ENCODE measurements around the gene SLC30A4. TPM values are rescaled to one million over a fixed set of nuclear protein-coding genes. Genes with fewer than 3 reads are reported as not detected.

SLC30A4 gene
- 1 to 10 TPM; 1.5 to 2.0 TPM for total RNA-seq

DNA sequence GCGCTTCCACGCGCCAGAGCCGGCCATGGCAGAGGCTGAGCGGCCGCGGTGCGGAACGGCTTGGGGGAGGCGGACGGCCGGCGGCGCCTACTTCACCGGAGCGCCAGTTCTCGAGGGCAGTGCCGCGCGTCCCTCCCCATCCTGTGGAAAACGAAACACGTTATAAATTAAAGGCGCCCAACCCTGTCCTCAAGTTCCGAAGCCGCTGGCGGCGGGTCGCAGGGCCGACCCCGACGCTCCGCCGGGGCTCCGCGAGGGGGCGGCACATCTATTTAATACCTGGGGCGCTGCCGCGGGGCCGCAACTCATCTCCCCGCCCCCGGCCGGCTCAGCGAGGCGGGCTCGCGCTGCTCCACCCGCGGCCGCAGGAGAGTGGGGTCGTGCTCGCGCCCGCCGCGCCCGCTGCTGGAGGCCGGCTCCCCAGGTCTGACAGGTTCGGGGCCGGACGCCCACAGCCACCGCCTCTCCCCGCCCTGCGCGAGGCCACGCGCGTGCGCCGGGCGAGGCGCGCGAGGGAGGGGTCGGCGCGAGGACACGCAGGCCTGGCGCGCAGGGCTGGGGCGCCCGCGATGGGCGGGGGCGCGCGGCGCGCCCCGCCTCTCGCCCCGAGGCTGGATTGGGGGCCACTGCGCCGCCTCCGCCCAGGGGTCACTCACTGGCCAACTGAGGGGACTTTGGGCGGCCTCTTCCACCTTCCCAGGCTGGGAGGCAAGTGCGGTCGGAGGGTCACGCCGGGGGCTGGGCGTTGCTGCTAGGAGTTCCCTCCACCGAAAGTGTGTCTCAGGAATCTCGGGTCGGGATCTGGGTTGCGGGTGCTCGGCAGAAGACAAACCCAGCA, at the start of gene SLC30A4:
Gene SLC30A4 (minus strand): TSS at position 428 of the 838 bp plus-strand sequence. CDS start 401 bp downstream, at position 27.
- peak within 1 kb of the TSS; percentile 14 for H3K27ac Mint-ChIP-seq
- intact Hi-C loops (cut with micrococcal nuclease), result loop anchor here (2.0 to 5.0 kb wide), 5 partner anchors 64 to 120 kb away; partner anchors contain the start of genes BLOC1S6 and SQOR
- no peaks in the 10 kb centered on the region for H3K27me3 Mint-ChIP-seq
- ChIA-PET POLR2A (no interaction called here), CTCF (interaction anchor here (1.0 to 1.9 kb wide), 2 partner anchors 64 to 65 kb away, joined by 4 to 6 read pairs; partner anchors contain the start of gene BLOC1S6)
- H3K4me1 Mint-ChIP-seq (ENCODE audit: low read depth), result peaks cover 21% of the 10 kb centered on the region
- no peaks in the 10 kb centered on the region for H3K9me3 Mint-ChIP-seq
- peak within 1 kb of the TSS; percentile 82 for H3K4me3 Mint-ChIP-seq
- peak; percentile 66 for DNase-seq
- H3K36me3 Mint-ChIP-seq, result peaks cover 2% of the 10 kb centered on the region

DNA sequence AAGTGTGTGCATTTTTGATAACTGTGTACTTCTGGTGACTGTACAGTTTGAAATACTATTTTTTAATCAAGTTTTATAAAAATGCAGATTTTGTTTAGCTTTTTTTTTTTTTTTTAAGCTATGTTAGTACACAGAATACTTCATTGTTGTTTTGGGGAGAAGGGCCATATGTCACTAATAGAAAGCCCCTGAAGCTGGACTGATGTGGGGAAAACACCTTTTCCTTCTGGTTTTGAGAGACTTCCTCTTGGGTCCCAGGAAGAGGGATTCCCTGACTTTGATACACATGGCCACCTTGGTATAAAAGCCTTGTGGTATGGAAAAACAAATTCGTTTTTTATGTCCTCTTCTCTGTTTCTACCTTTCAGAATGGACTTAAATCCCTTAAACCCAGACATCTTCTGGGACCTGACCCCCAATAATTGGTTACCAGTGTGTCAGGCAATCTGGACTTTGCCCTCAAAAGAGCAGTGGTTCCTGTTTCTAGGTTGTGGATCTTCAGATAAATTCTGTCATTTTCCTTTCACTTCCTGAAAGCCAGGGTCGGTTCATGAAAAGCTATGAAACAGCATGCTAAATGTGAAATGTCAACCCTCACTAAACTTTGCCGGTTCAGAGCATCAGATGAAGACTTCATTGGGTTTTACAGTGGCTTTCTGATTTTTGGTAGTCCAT, 33.5 kb upstream of the SLC30A4 start:
- Mint-ChIP-seq H3K4me1 (ENCODE audit: low read depth) (no peaks in the 10 kb centered on the region), H3K36me3 (no peaks in the 10 kb centered on the region), H3K27ac (no peak overlapping the region), H3K9me3 (no peaks in the 10 kb centered on the region), H3K4me3 (no peak overlapping the region), H3K27me3 (peaks cover 18% of the 10 kb centered on the region)
- POLR2A ChIA-PET, result no interaction called here
- intact Hi-C loops (cut with micrococcal nuclease), result no loop called here
- no peak for DNase-seq
- CTCF ChIA-PET, result no interaction called here

DNA sequence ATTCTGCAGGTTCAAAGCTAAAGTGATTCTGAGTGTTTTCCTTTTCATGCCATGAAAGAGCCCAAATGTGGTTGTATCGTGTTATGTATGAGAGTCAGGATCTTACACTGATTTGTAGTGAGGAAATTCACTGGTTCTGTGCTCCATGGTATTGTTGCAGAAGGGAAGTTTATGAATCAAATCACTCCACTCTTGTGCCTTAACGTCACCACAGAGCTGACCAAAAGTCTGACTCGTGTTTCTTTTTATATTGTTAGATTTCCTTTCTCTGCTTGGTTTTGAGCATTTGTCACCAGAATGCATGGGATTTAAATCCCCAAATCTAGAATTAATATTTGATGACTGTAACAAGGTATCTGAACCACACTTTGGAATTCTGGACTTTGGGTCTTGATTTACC, 29.1 kb upstream of the SLC30A4 start:
- no peaks in the 10 kb centered on the region for H3K4me1 Mint-ChIP-seq (ENCODE audit: low read depth)
- no peaks in the 10 kb centered on the region for H3K9me3 Mint-ChIP-seq
- H3K27ac Mint-ChIP-seq, result no peak overlapping the region
- ChIA-PET CTCF (no interaction called here), POLR2A (no interaction called here)
- no peak for DNase-seq
- no peaks in the 10 kb centered on the region for H3K36me3 Mint-ChIP-seq
- peaks cover 9% of the 10 kb centered on the region for H3K27me3 Mint-ChIP-seq
- intact Hi-C loops (cut with micrococcal nuclease), result no loop called here
- H3K4me3 Mint-ChIP-seq, result no peak overlapping the region

DNA sequence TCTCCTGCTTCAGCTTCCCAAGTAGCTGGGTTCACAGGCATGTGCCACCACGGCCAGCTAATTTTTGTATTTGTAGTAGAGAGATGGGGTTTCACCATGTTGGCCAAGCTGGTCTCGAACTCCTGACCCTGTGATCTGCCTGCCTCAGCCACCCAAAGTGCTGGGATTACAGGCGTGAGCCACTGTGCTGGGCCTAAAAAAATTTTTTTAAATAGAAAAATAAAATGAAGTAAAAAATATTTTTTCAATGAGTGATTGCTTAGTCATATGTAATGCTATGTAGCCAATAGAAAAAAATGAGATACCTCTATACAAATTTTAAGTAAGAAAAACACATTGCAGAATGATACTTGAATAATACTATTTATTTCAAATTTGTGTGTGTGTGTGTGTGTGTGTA, 27.9 kb upstream of the SLC30A4 start:
- H3K27ac Mint-ChIP-seq, result no peak overlapping the region
- no peak for DNase-seq
- no peaks in the 10 kb centered on the region for H3K36me3 Mint-ChIP-seq
- H3K27me3 Mint-ChIP-seq, result peaks cover 6% of the 10 kb centered on the region
- intact Hi-C loops (cut with micrococcal nuclease), result no loop called here
- H3K9me3 Mint-ChIP-seq, result no peaks in the 10 kb centered on the region
- H3K4me1 Mint-ChIP-seq (ENCODE audit: low read depth), result no peaks in the 10 kb centered on the region
- no peak overlapping the region for H3K4me3 Mint-ChIP-seq
- ChIA-PET CTCF (no interaction called here), POLR2A (no interaction called here)

DNA sequence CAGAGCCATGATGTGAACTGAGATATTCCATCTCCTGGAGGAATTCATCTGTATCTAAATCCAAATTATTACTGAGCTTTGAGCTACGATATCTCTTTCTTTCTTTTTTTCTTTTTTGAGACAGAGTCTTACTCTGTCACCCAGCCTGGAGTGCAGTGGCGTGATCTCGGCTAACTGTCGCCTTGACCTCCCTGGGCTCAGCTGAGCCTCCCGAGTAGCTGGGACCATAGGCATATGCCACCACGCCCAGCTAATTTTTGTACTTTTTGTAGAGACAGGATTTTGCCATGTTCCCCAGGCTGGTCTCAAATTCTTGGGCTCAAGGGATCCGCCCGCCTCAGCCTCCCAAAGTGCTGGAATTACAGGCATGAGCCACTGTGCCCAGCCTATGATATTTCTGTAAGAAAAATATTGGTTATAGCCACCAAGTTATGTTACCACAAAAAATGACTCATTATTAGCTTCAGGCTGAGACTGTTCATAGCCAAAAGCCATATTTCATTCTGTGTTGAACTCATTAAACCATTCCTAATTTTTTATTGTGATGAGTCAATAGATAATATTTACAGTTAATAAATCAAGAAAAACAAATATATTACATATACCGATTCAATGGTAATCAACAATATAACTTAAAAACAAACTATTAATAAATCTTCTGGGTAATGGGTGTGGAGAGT, 27.1 kb upstream of the SLC30A4 start:
- POLR2A ChIA-PET, result no interaction called here
- DNase-seq, result no peak
- Mint-ChIP-seq H3K4me1 (ENCODE audit: low read depth) (no peaks in the 10 kb centered on the region), H3K36me3 (no peaks in the 10 kb centered on the region), H3K9me3 (no peaks in the 10 kb centered on the region), H3K27ac (no peak overlapping the region), H3K27me3 (peaks cover 6% of the 10 kb centered on the region), H3K4me3 (no peak overlapping the region)
- intact Hi-C loops (cut with micrococcal nuclease), result no loop called here
- CTCF ChIA-PET, result no interaction called here

DNA sequence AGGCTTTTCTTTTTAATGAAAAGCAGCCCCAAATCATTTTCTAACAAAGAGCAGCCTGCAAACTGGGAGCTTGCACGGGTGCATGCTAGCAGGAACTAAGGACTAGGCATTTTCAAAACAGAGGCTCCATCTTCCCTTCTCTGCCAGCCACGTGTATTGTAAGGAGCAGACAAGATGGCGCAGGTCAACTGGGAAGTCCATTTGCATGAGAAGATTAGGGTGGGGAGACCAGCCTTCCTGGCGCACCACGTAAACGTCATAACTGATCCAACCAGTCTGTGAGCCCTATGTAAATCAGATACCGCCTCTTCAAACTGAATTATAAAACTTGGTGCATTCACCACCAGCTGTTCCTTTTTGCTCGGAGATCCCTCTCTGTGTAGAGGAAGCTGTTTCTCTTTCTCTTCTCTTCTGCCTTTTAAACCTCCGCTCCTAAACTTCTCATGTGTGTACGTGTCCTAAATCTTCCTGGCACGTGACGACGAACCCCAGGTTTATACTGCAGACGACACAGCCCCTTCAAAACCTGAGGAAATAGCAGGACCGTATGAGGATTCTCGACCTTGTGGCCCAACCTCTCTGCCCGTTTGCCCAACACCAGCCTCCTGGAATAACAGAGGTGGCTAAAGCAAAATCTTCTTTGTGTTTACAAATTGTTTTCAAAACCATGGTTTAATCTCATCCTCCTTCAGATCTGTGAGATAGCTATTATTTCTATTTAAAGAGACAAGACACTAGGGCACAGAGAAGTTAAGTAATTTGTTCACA, 26.4 kb upstream of the SLC30A4 start:
- H3K27ac Mint-ChIP-seq, result no peak overlapping the region
- no peak overlapping the region for H3K4me3 Mint-ChIP-seq
- POLR2A ChIA-PET, result no interaction called here
- H3K27me3 Mint-ChIP-seq, result no peaks in the 10 kb centered on the region
- no peaks in the 10 kb centered on the region for H3K36me3 Mint-ChIP-seq
- intact Hi-C loops (cut with micrococcal nuclease), result no loop called here
- no peak for DNase-seq
- H3K4me1 Mint-ChIP-seq (ENCODE audit: low read depth), result no peaks in the 10 kb centered on the region
- H3K9me3 Mint-ChIP-seq, result no peaks in the 10 kb centered on the region
- CTCF ChIA-PET, result no interaction called here

DNA sequence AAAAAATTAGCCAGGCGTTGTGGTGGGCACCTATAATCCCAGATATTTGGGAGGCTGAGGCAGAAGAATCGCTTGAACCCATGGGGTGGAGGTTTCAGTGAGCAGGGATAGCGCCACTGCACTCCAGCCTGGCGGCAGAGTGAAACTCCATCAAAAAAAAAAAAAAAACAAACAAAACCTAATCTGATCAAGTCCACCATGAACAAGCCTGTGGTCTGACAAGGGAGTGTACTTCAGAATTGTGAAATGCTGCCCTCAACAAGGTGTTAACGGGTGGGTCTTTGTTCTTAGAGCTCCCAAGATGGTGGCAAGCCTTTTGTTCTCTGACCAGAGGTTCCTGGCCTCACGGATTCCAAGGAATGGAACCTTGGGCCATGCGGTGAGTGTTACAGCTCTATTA, 24.2 kb upstream of the SLC30A4 start:
- no peak for DNase-seq
- Mint-ChIP-seq H3K4me3 (no peak overlapping the region), H3K36me3 (no peaks in the 10 kb centered on the region), H3K9me3 (no peaks in the 10 kb centered on the region), H3K4me1 (ENCODE audit: low read depth) (no peaks in the 10 kb centered on the region), H3K27me3 (no peaks in the 10 kb centered on the region), H3K27ac (no peak overlapping the region)
- intact Hi-C loops (cut with micrococcal nuclease), result no loop called here
- ChIA-PET POLR2A (no interaction called here), CTCF (no interaction called here)

DNA sequence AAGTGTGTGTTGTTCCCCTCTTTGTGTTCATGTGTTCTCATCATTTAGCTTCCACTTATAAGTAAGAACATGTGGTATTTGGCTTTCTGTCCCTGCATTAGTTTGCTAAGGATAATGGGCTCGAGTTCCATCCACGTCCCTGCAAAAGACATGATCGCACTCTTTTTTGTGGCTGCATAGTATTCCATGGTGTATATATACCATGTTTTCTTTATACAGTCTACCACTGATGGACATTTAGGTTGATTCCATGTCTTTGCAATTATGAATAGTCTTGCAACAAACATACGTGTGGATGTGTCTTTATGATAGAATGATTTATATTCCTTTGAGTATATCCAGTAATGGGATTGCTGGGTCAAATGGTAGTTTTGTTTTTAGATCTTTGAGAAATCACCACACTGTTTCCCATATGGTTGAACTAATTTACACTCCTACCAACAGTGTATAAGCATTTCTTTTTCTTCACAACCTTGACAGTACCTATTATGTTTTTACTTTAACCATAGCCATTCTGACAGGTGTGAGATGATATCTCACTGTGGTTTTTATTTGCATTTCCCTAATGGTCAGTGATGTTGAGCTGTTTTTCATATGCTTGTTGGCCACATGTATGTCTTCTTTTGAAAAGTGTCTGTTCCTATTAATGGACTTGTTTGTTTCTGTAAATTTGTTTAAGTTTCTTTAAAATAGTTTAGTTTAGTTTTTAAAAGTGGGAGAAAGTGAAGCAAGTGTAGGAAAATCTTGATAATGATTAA, 21.9 kb upstream of the SLC30A4 start:
- no peak for DNase-seq
- Mint-ChIP-seq H3K27ac (no peak overlapping the region), H3K4me1 (ENCODE audit: low read depth) (no peaks in the 10 kb centered on the region), H3K27me3 (no peaks in the 10 kb centered on the region), H3K36me3 (no peaks in the 10 kb centered on the region), H3K9me3 (no peaks in the 10 kb centered on the region), H3K4me3 (no peak overlapping the region)
- CTCF ChIA-PET, result no interaction called here
- POLR2A ChIA-PET, result no interaction called here
- intact Hi-C loops (cut with micrococcal nuclease), result no loop called here

- Mint-ChIP-seq H3K4me1 (ENCODE audit: low read depth) (no peaks in the 10 kb centered on the region), H3K9me3 (no peaks in the 10 kb centered on the region), H3K4me3 (no peak overlapping the region), H3K36me3 (no peaks in the 10 kb centered on the region), H3K27ac (no peak overlapping the region), H3K27me3 (no peaks in the 10 kb centered on the region)
- POLR2A ChIA-PET, result no interaction called here
- CTCF ChIA-PET, result no interaction called here
- no peak for DNase-seq
- intact Hi-C loops (cut with micrococcal nuclease), result no loop called here
These were observed 20.5 kb upstream of the SLC30A4 start for GRCh38 chr15:45543051-45543450.

GRCh38 chr15:45540531-45540930, 18.0 kb upstream of the SLC30A4 start:
- intact Hi-C loops (cut with micrococcal nuclease), result no loop called here
- Mint-ChIP-seq H3K4me3 (no peak overlapping the region), H3K4me1 (ENCODE audit: low read depth) (no peaks in the 10 kb centered on the region), H3K36me3 (no peaks in the 10 kb centered on the region), H3K9me3 (no peaks in the 10 kb centered on the region), H3K27me3 (no peaks in the 10 kb centered on the region), H3K27ac (no peak overlapping the region)
- CTCF ChIA-PET, result interaction anchor here (0.6 kb wide), 1 partner anchor 13 kb away, joined by 3 read pairs; no protein-coding TSS in a partner anchor
- POLR2A ChIA-PET, result no interaction called here
- no peak for DNase-seq

DNA sequence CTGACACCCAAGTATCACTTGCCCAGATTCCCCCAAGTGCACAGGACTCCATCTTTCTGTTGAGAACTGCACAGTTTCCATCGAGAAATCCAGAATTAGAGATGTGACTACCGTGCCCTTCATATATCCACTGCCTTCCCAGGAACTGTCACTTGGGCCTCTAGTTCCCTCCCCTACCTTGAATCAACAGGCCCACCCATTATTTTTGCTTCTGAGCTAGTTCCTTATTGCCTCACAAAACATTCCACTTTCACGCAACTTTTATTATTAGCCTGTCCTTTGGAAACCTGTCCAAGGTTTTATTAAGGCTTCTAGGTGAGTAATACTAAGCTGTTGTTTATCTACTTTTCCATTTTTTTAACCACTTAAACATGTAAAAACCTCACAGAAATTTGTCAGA, 17.1 kb upstream of the SLC30A4 start:
- no peaks in the 10 kb centered on the region for H3K4me1 Mint-ChIP-seq (ENCODE audit: low read depth)
- H3K4me3 Mint-ChIP-seq, result no peak overlapping the region
- no peaks in the 10 kb centered on the region for H3K36me3 Mint-ChIP-seq
- no peak for DNase-seq
- no peaks in the 10 kb centered on the region for H3K27me3 Mint-ChIP-seq
- no peak overlapping the region for H3K27ac Mint-ChIP-seq
- H3K9me3 Mint-ChIP-seq, result no peaks in the 10 kb centered on the region
- ChIA-PET CTCF (interaction anchor here (0.6 kb wide), 1 partner anchor 15 kb away, joined by 3 read pairs; no protein-coding TSS in a partner anchor), POLR2A (no interaction called here)
- intact Hi-C loops (cut with micrococcal nuclease), result no loop called here

All from activated CD4-positive, alpha-beta memory T cell treated with anti-CD3 and anti-CD28 coated beads for 36 hours (primary cell).